ENCODE measurements around the gene FRMD5.

Gene FRMD5

DNA sequence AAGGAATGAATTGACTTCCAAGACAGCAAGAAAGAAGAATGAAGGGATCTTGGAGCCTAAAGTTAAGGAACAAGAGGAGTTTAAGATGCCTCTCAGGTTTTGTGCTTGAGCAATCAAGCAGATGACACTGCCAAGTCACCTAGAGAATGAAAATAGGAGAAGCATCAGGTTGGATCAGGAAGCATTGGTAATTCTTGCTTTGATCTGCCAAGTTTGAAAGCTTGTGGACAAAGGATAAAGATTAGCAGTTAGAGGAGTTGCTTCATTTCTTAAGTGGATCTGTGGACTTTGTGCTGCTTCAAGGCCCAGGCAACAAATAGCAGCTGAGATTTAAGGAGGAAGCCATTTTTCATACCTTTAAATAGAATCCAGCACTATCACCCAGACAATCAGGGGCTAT, 35.6 kb downstream of the FRMD5 start:
- DNase-seq = no peak

GRCh38 chr15:44158111-44158510, 37.0 kb downstream of the FRMD5 start:
- DNase-seq = no peak

GRCh38 chr15:44157679-44158078, 37.4 kb downstream of the FRMD5 start:
- DNase-seq = peak; percentile 60

DNA sequence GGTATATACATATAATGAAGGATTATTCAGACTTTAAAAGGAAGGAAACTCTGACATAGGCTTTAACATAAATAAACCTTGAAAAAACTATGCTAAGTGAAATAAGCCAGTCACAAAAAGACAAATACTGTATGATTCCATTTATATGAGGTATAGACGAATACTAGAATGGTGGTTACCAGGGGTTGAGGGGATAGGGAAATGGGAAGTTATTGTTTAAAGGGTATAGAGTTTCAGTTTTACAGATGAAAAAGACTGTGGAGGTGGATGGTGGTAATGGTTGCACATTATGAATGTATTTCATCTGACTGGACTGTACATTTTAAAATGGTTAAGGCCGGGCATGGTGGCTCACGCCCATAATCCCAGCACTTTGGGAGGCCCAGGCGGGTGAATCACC, 41.7 kb downstream of the FRMD5 start:
- DNase-seq = no peak

- no peak for DNase-seq
Observed at GRCh38 chr15:44149224-44149623, 45.8 kb downstream of the FRMD5 start.

- DNase-seq = no peak
Observed at GRCh38 chr15:44148580-44148979, 46.5 kb downstream of the FRMD5 start.

- DNase-seq = no peak
Observed at GRCh38 chr15:44147636-44148035, 47.4 kb downstream of the FRMD5 start.

DNA sequence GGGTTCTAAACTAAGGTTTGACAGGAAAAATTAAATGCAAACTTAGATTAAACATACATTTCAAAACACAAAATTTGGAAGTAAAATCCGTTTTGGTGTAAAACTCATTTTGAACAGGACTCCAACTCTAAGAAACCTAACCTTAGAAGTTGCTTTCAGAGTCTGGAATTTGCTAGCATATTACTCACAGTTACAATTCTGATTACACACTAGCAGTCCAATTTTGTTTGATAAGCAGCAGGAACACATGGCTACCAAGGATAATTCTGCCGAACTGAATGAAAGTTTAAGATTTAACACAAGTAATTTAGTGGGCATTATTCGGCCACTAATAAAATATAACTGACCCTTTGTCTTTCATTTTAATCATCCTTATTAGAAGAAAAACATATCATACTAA, 49.6 kb downstream of the FRMD5 start:
- no peak for DNase-seq

DNA sequence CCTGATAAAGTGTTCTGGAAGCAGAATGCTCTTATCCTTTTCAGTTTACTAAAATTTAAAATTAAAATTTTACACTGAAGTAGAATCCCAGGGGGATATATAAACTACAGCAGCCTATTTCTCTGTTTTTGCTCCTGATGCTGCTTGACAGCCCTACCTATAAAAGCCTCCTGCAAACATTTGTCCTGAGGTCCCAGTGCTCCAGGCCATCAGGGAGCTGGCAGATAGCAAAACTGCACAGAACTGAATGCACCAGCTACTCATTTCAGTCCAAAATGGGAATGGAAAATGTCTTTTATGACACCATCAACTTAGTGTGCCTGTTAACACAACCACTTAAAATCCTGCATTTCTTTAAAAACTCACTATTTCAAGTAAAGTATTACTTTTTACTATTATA, 50.1 kb downstream of the FRMD5 start:
- no peak for DNase-seq

GRCh38 chr15:44144184-44144583, 50.9 kb downstream of the FRMD5 start:
- DNase-seq = no peak

DNA sequence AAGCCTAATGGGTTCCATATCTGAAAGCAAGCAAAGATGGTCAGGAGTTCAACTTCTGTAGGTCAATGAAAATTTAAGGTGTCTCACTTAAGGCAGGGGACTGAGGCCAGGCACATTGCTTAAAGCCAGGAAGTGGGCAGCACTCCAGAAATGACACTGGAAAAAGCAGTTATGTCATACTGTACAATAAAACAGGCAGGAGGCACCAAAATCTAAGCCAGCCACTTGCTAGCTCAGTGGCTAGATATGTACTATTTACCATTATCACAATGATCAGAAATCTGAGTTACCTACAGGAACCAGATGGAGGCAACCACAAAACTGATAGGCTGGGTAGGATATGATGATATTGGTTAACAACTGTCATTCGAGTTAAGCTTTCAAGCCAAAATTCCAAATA, 57.3 kb downstream of the FRMD5 start:
- no peak for DNase-seq

DNA sequence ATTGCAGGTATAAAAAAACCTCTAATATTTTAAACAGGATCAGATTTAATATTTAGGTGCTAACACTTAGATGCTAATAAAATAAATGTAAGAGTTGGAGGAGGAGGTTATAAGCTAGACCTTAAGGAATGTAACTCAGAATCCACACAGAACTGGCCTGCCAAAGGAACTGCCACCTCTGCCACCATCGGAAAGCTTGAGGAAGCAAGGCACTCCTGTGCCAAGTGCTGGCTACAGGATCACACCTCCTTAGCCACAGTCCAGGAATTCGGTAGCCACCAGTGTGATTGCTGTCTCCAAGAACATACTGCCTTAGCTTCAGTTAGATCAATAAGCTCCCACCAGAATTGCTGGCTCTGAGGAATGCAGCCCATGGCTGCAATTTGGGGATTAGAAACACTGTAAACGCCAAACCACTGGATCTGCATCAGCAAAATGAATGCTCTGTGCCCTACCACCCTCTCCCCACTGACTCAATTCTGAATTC, 58.0 kb downstream of the FRMD5 start:
- no peak for DNase-seq

DNA sequence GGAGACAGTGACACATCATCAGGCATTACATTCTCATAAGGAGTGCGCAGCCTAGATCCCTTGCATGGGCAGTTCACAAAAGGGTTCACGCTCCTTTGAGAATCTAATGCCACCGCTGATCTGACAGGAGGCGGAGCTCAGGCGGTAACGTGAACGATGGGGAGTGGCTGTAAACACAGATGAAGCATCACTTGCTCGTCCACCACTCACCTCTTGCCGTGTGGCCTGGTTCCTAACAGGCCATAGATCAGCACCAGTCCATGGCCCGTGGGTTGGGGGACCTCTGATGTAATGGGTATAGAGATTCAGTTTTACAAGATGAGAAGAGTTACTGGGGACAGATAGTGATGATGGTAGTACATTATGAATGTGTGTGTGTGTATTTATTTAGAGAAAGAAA, 63.0 kb downstream of the FRMD5 start:
- no peak for DNase-seq

GRCh38 chr15:44130778-44131177, 64.3 kb downstream of the FRMD5 start:
- no peak for DNase-seq

DNA sequence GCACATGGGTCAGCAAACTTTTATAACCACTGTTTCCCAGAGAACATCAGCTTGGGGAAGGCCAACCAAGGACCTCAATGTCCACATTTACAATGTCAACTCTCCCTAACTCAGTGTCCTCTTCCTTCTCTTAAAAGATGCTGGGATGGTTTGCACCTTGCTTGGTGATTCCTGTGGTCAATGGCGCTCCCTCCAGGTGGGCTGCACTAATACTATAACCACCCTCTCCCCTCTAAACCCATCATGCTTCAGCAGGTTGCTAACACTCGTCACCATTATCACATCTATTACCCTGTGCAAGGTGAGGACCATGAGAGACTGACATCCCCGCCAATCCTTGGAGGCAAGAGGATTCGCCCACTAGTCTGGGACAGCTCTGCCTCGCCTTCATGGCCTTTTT, 65.2 kb downstream of the FRMD5 start:
- no peak for DNase-seq

GRCh38 chr15:44128443-44128842, 66.6 kb downstream of the FRMD5 start:
- no peak for DNase-seq

- DNase-seq = no peak
Observed at GRCh38 chr15:44125879-44126278, 69.2 kb downstream of the FRMD5 start.

GRCh38 chr15:44102675-44103254, 92.3 kb downstream of the FRMD5 start:
- peak; percentile 73 for DNase-seq

- DNase-seq = no peak
Observed at GRCh38 chr15:44101944-44102343, 93.1 kb downstream of the FRMD5 start.

GRCh38 chr15:44101286-44101685, 93.8 kb downstream of the FRMD5 start:
- DNase-seq = no peak

DNA sequence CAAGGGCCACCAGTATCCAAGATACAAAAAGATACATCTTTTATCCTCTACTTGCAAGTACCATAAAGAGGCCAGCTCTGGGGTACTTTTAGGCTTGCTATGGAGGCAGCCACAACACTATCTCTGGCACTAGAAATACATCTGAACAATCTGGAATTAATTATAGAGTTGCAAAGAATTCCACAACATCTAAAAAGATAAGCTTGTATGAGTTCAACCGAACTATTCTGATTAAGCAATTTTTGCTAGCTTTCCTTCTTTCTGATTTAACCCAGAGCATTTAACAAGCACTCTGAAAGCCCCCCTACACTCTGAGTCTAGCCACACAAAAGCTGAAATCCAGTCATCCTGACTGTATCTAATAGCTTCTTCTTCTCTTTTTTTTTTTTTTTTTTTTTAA, 95.4 kb downstream of the FRMD5 start:
- no peak for DNase-seq

- no peak for DNase-seq
Observed at GRCh38 chr15:44097552-44097951, 97.5 kb downstream of the FRMD5 start.

GRCh38 chr15:44096596-44096995, 98.5 kb downstream of the FRMD5 start:
- DNase-seq = no peak

- DNase-seq = no peak
Observed at GRCh38 chr15:44094781-44095180, 100.3 kb downstream of the FRMD5 start.

GRCh38 chr15:44093836-44094235, 101.2 kb downstream of the FRMD5 start:
- no peak for DNase-seq

- DNase-seq = no peak
Observed at GRCh38 chr15:44092221-44092620, 102.8 kb downstream of the FRMD5 start.

All from amniotic stem cell (primary cell).